Tracheal epithelial cell (primary cell): ENCODE measurements around the gene SULT1A4. TPM values are rescaled to one million over a fixed set of nuclear protein-coding genes. Genes with fewer than 3 reads are reported as not detected.

Source experiments
- total RNA-seq: library from RNA; depleted of rRNA; stranded (reverse); fragments of >200 nt; gene quantifications from 2 replicates; pipeline ENCODE4 v1.2.1, GENCODE V29; 2014

Gene SULT1A4
- 1.9 TPM in 1 of 2 replicates, not detected in the other for total RNA-seq

GRCh38 chr16:29459706-29460646, at the start of gene SULT1A4:
Gene SULT1A4 (plus strand): TSS chr16:29459913. CDS start chr16:29461386, 1,473 bp downstream.

DNA sequence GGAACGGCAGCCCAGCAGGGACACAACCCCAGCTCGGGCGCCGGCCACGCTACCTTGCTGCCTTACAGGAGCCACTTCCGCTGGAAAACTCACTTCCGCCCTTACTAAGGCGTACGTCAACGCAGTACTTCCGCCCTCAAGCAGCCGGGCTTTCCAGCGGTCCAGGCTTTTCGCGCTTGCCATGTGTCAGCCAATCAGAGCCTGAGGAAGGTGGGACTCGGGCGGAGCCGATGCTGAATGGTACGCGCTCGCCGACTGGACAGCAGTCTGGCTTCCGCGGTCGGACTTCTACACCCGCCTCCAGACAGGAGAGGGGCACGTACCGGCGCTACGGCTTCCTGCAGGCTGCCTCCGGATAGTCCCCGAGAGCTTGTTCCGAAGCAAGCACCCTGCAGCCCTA, 5.4 kb upstream of the SULT1A4 start, which contains the start of the genes BOLA2 and SLX1B:
Gene BOLA2 (minus strand): TSS at position 83 of the 400 bp plus-strand sequence. CDS start 98 bp downstream, outside the sequence.
Gene SLX1B (plus strand): TSS at position 265 of the 400 bp plus-strand sequence.

GRCh38 chr16:29506308-29506707, 46.6 kb downstream of the SULT1A4 start, which contains the start of gene NPIPB12:
Gene NPIPB12 (minus strand): TSS chr16:29506408.

Other genes starting within 250 kb of the SULT1A4 start
- under 0.01 and 0.21 TPM in 2 replicates for gene NPIPB11, start 53.2 kb upstream of the SULT1A4 start, total RNA-seq
- gene BOLA2, start 5.6 kb upstream of the SULT1A4 start, total RNA-seq, result 41.2 and 47.5 TPM in 2 replicates
- gene SLX1B, start 5.4 kb upstream of the SULT1A4 start, total RNA-seq, result 18.8 and 23.4 TPM in 2 replicates
- 8.2 and 20.5 TPM in 2 replicates for gene NPIPB12, start 46.5 kb downstream of the SULT1A4 start, total RNA-seq
- gene SPN, start 203.3 kb downstream of the SULT1A4 start, total RNA-seq, result not detected in 2 replicates
- 0.21 and 54.5 TPM in 2 replicates for gene QPRT, start 219.3 kb downstream of the SULT1A4 start, total RNA-seq